Vagina (tissue), 2 donors: ENCODE measurements around the gene RETREG1. TPM values are rescaled to one million over a fixed set of nuclear protein-coding genes. Genes with fewer than 3 reads are reported as not detected.

ENCODE experiments used
- DNase-seq, 2 donors: peaks; one replicate each; pipeline ENCODE4 v3.0.0-alpha.2; 2017; ENCODE audit errors: extremely low spot score in 2 of 2
- H3K27ac ChIP-seq: fragments of 200-600 bp; sonication (generic); one replicate; pipeline ENCODE4 v1.5.1; 2019
- H3K27me3 ChIP-seq: fragments of 200-600 bp; sonication (generic); one replicate; pipeline ENCODE4 v1.5.1; 2019
- H3K36me3 ChIP-seq, 2 donors: fragments of 200-600 bp; sonication (generic); one replicate each; pipeline ENCODE4 v1.5.1; 2017 to 2019
- H3K4me1 ChIP-seq: fragments of 200-600 bp; sonication (generic); one replicate; pipeline ENCODE4 v1.5.1; 2019
- H3K4me3 ChIP-seq, 2 donors: fragments of 200-600 bp; sonication (generic); 1 replicate in 1 of 2; 2 replicates in 1 of 2; pipeline ENCODE4 v1.5.1; 2016 to 2019
- H3K9me3 ChIP-seq: fragments of 200-600 bp; sonication (generic); one replicate; pipeline ENCODE4 v1.5.1; 2019
- POLR2A ChIP-seq, 2 donors: fragments of 450-650 bp; IDR thresholded peaks; one replicate each; pipeline ENCODE4 v1.6.1; 2017; ENCODE audit warnings: antibody characterized with exemption in 2 of 2, mild to moderate bottlenecking in 2 of 2, moderate library complexity in 2 of 2
- POLR2AphosphoS5 ChIP-seq, 2 donors: sonication (generic); formaldehyde crosslinking; IDR thresholded peaks; one replicate each; pipeline ENCODE4 v1.9.0; 2017; ENCODE audit warnings: antibody characterized with exemption in 2 of 2, mild to moderate bottlenecking in 2 of 2, low read depth in 1 of 2; ENCODE audit not compliant: insufficient read depth in 1 of 2
- intact Hi-C: fragments of 100-400 bp; cut with DNase I; formaldehyde crosslinking; loops from one replicate; pipeline ENCODE4 v1.15.1; 2023
- total RNA-seq: library from RNA; depleted of rRNA; stranded (reverse); fragments of >200 nt; gene quantifications from one replicate; pipeline ENCODE4 v1.2.3, GENCODE V29; 2016
- TF ChIP-seq, protein P1 (sequence below), 3 experiments: fragments of 450-650 bp in 2 of 3; fragments of 200-600 bp in 1 of 3; sonication (generic) in 1 of 3; IDR thresholded peaks; one replicate each; pipeline ENCODE4 v1.5.1; 2017 to 2019; ENCODE audit warnings: antibody characterized with exemption in 3 of 3, mild to moderate bottlenecking in 2 of 3, moderate library complexity in 2 of 3

Gene RETREG1
- total RNA-seq, 1 donor from 2014 or later = 27.7 TPM

DNA sequence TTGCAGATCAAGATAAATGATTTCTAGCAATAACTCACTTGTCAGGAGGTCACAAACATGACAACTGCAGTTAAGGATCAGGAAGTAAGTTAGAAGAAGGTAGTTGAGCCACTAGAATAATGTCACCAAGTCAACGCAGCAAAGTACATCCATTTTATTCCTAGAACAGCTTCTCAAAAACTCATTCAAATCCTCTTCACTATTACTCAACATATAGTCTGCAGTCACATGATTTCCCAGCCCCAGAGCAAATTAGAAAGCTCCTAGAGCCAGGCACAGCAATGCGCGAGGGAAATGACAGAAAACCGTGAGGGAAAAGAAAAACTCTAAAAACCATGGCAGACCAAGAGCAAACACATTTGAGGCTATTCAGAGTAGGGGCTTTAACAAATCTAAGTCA is 101.3 kb downstream of the RETREG1 start:
- H3K4me3 ChIP-seq = no peak overlapping the region
- intact Hi-C loops = no loop called here
- H3K4me1 ChIP-seq = no peaks in the 10 kb centered on the region
- H3K27me3 ChIP-seq = no peaks in the 10 kb centered on the region
- H3K9me3 ChIP-seq = no peaks in the 10 kb centered on the region
- no peak for DNase-seq
- no peak for TF ChIP-seq POLR2A (IDR thresholded peaks at IDR 0.05)
- TF ChIP-seq POLR2AphosphoS5 (IDR thresholded peaks at IDR 0.05; ENCODE audit: insufficient read depth in 1 of 2, low read depth in 1 of 2) = no peak
- TF ChIP-seq, protein P1, sequence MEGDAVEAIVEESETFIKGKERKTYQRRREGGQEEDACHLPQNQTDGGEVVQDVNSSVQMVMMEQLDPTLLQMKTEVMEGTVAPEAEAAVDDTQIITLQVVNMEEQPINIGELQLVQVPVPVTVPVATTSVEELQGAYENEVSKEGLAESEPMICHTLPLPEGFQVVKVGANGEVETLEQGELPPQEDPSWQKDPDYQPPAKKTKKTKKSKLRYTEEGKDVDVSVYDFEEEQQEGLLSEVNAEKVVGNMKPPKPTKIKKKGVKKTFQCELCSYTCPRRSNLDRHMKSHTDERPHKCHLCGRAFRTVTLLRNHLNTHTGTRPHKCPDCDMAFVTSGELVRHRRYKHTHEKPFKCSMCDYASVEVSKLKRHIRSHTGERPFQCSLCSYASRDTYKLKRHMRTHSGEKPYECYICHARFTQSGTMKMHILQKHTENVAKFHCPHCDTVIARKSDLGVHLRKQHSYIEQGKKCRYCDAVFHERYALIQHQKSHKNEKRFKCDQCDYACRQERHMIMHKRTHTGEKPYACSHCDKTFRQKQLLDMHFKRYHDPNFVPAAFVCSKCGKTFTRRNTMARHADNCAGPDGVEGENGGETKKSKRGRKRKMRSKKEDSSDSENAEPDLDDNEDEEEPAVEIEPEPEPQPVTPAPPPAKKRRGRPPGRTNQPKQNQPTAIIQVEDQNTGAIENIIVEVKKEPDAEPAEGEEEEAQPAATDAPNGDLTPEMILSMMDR (IDR thresholded peaks at IDR 0.05) = no peak
- H3K27ac ChIP-seq = no peak overlapping the region
- H3K36me3 ChIP-seq = no peaks in the 10 kb centered on the region

DNA sequence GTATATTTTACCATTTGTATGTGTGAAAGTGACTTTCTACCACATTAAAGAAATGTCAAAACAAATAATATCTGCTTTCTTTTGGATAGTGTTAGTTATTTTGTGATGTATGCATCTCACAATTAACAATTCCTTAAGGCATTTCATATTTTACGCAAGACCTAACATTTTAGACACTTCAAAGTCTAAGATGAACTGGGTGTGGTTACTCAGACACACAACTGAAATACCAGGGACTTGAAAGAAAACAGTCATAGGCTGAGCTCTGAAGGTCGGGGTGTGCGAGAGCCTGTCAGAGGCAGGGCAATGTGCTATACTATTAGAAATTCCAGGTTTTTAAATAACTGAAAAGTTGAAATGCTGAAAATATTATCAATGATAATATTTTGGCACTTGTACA is 106.7 kb downstream of the RETREG1 start:
- intact Hi-C loops = no loop called here
- TF ChIP-seq, protein P1 (IDR thresholded peaks at IDR 0.05) = no peak
- TF ChIP-seq POLR2A (IDR thresholded peaks at IDR 0.05) (no peak), POLR2AphosphoS5 (IDR thresholded peaks at IDR 0.05; ENCODE audit: insufficient read depth in 1 of 2, low read depth in 1 of 2) (no peak)

DNA sequence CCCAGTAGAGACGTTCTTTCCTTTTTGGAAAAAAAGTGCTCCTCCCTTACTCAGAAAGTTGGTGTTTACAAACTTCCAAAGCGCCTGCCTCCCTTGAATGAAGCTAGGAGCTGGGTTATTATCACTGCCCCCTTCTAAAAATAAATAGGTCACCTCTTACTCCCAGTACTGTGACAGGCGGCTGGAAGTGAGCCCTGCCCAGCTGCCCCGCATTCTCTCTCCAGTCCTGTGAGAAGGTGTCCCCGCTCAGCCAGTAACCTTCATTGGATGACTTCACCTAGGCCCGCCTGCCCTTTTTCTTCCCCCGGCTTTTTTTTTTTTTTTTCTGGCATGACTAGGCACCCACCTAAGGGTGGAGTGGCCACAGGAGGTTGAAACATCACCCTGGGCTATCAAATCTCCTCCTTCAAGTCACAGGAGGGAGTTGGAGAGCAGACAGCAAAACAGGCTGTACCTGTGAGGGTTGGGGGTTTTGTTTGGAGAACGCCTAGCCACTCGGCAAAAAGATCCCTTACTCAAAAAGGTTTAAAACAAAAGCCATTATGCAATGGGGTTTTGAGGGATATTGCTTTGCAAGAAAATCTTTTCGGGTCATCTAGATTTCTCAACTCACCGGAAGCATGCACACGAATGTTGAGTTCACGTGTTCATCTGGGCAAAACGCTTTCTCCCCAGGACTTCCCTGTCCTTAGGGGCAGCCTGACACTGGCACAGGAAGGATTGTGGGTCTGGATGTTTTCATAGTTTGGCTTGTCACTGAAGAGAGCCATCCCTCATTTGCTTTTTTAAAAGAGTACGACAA is 107.9 kb downstream of the RETREG1 start:
- no peaks in the 10 kb centered on the region for H3K27me3 ChIP-seq
- DNase-seq = no peak
- intact Hi-C loops = no loop called here
- H3K36me3 ChIP-seq = no peaks in the 10 kb centered on the region
- peak overlapping the region in 1 of 2 donors; percentile 12 for H3K4me3 ChIP-seq
- H3K4me1 ChIP-seq = peaks cover 26% of the 10 kb centered on the region
- peak overlapping the region; percentile 52 for H3K27ac ChIP-seq
- no peak for TF ChIP-seq POLR2AphosphoS5 (IDR thresholded peaks at IDR 0.05; ENCODE audit: insufficient read depth in 1 of 2, low read depth in 1 of 2)
- TF ChIP-seq, protein P1 (IDR thresholded peaks at IDR 0.05) = no peak
- TF ChIP-seq POLR2A (IDR thresholded peaks at IDR 0.05) = no peak
- H3K9me3 ChIP-seq = no peaks in the 10 kb centered on the region

More for the DNA sequence above, 106.7 kb downstream of the RETREG1 start:
- H3K4me1 ChIP-seq = peaks cover 26% of the 10 kb centered on the region
- H3K27me3 ChIP-seq = no peaks in the 10 kb centered on the region
- DNase-seq = no peak
- no peak overlapping the region for H3K4me3 ChIP-seq
- no peaks in the 10 kb centered on the region for H3K36me3 ChIP-seq
- peak overlapping the region; percentile 52 for H3K27ac ChIP-seq
- no peaks in the 10 kb centered on the region for H3K9me3 ChIP-seq

DNA sequence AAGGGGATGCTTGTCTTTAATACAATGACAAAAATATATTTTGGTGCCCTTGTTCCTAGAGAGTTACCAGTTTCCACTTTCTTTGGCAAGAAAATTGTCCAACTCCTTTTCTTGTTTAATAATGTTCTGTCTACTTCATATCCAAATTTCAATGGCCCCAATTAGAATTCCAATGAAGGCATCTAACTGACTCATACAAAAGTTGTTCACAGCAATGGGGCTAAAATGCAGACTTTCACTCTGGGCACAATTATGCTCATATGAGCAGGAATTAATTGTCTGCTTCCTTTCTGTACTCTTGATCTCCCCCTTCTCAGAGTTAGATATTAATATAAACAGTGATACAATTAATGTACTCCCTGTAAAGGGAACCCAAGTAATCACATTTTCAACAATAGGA is 109.1 kb downstream of the RETREG1 start:
- TF ChIP-seq POLR2AphosphoS5 (IDR thresholded peaks at IDR 0.05; ENCODE audit: insufficient read depth in 1 of 2, low read depth in 1 of 2) (no peak), POLR2A (IDR thresholded peaks at IDR 0.05) (no peak)
- TF ChIP-seq, protein P1 (IDR thresholded peaks at IDR 0.05) = no peak
- Histone ChIP-seq H3K36me3 (no peaks in the 10 kb centered on the region), H3K4me1 (peaks cover 26% of the 10 kb centered on the region), H3K9me3 (no peaks in the 10 kb centered on the region), H3K27me3 (no peaks in the 10 kb centered on the region), H3K4me3 (no peak overlapping the region), H3K27ac (peak overlapping the region; percentile 52)
- DNase-seq = no peak
- intact Hi-C loops = no loop called here

DNA sequence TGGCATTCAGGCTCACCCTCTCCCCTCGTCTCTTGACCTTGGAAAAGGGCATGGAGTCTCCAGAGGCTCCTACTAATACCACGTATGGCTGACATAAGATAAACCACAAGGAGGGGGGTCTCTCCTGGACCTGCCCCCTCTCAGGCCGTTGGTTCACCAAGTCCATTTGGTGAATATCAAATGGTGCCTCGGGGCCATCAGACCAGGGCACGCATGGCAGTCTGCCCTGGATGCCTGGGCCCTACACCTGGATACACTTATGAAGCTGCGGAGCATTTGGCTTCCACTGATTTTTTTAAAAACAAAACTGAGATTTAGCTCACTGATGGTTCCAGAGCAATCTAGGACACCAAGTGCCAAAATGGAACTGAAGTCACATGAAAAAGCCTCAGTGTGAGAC is 110.9 kb downstream of the RETREG1 start:
- H3K36me3 ChIP-seq = no peaks in the 10 kb centered on the region
- TF ChIP-seq, protein P1 (IDR thresholded peaks at IDR 0.05) = no peak
- no peak for TF ChIP-seq POLR2AphosphoS5 (IDR thresholded peaks at IDR 0.05; ENCODE audit: insufficient read depth in 1 of 2, low read depth in 1 of 2)
- no peak for TF ChIP-seq POLR2A (IDR thresholded peaks at IDR 0.05)
- no peak for DNase-seq
- H3K9me3 ChIP-seq = no peaks in the 10 kb centered on the region
- H3K4me1 ChIP-seq = peaks cover 26% of the 10 kb centered on the region
- no peaks in the 10 kb centered on the region for H3K27me3 ChIP-seq
- no peak overlapping the region for H3K4me3 ChIP-seq
- no peak overlapping the region for H3K27ac ChIP-seq
- intact Hi-C loops = no loop called here
